GM12865 (cell line): ENCODE results near the gene KRTAP12-1.

Experiments
- DNase-seq: peaks from one replicate; pipeline ENCODE4 v3.0.0; 2010; ENCODE audit warnings: low read depth
- H3K4me3 ChIP-seq: 2 replicates; pipeline ENCODE4 v1.5.1; 2011; ENCODE audit warnings: mild to moderate bottlenecking, low read depth, low read length, control low read depth
- TF ChIP-seq, protein P1 (sequence below): IDR thresholded peaks from 2 replicates; pipeline ENCODE4 v1.5.1; 2011; ENCODE audit warnings: low read length, control low read depth, low read depth, inconsistent platforms; ENCODE audit not compliant: insufficient read depth; ENCODE audit errors: missing control alignments

Gene KRTAP12-1

DNA sequence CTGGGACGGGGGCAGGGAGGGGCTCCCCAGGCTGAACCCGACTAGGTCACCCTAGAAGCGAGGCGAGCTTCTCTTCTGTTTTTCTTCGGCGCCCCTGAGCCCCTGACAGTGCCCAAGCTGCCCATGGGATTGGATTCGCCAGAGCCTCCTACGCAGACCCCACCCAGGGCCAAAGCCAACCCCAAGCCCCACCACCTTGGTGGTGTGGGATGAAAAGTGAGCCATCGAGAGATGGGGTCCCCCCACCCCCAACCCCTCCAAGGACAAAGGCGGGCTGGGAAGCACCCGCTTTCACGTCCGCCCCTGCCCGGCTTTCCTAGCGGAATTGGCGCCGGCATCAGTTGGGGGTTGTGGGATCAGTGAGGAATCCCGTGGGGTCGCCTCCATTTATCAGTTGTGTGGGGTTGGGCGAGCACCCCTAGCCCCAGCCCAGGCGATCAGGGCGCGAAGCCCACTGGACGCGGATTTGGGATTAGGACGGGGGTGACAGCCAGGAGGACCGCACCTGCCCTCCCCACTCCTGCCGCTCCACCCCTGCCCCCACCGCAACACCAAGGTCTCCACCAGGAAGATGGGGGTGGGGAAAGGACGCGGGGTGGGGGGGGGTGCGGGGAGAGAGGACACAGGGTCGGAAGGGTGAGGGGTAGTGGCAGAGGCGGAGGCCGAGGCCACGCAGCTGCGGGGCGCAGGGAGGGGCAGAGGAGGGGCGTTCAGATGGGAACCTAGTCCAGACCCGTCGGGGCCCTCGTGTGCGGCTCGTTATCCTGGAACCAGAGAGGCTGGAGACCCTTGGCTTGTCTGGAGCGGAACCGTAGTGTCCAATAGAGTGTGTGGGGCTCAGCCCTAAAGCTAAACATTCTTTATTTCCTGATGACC lies 25.0 kb upstream of the KRTAP12-1 start:
- H3K4me3 ChIP-seq = no peak overlapping the region
- TF ChIP-seq, protein P1, sequence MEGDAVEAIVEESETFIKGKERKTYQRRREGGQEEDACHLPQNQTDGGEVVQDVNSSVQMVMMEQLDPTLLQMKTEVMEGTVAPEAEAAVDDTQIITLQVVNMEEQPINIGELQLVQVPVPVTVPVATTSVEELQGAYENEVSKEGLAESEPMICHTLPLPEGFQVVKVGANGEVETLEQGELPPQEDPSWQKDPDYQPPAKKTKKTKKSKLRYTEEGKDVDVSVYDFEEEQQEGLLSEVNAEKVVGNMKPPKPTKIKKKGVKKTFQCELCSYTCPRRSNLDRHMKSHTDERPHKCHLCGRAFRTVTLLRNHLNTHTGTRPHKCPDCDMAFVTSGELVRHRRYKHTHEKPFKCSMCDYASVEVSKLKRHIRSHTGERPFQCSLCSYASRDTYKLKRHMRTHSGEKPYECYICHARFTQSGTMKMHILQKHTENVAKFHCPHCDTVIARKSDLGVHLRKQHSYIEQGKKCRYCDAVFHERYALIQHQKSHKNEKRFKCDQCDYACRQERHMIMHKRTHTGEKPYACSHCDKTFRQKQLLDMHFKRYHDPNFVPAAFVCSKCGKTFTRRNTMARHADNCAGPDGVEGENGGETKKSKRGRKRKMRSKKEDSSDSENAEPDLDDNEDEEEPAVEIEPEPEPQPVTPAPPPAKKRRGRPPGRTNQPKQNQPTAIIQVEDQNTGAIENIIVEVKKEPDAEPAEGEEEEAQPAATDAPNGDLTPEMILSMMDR = no peak
- DNase-seq = no peak

DNA sequence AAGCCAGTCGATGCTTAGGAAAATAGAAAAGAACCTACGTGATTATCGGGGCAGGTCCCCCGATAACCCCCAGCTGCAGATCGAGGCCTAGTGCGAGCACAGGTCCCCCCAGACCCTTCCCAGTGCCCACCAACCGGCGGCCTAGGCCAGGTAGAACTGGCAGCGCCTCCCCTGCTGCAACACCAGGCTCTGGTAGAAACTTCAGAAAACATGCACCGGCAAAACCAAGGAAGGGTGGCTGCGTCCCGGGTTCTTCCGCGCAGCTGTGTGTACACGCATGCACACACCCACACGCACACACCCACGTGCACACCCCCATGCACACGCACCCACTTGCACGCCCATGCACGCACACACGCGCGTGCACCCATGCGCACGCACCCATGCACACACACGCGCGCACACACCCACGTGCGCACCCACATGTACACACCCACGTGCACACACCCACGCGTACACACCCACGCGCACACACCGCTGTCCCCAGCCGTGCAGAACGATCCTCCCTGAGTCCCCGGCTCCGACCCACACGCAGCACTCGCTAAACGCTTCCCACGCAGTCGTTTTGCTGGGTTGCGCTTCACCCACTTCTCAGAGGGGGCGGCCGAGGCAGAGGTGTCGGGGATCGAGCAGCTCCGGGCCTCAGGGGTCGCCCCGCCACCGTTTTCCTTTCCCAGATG lies 24.2 kb upstream of the KRTAP12-1 start:
- H3K4me3 ChIP-seq = no peak overlapping the region
- TF ChIP-seq, protein P1 = no peak
- DNase-seq = no peak

DNA sequence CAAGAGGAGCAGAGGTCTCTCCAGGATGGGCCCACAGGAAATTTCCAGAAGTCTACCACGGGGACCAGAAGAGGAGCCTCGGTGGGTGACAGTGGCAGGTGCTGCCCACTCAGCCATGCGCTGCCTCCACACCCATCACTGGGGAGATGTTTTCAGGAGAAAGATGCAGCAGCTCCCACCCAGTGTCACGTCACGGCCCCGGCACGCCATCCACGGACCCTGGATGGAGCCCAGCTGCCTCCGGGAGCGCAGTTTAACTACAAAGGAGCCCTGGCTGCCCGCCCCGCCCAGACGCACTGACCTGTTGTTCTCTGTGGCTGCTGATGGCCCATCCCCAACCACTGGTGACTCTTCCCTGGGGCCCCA lies 22.7 kb upstream of the KRTAP12-1 start:
- TF ChIP-seq, protein P1 = no peak
- no peak overlapping the region for H3K4me3 ChIP-seq
- no peak for DNase-seq

DNA sequence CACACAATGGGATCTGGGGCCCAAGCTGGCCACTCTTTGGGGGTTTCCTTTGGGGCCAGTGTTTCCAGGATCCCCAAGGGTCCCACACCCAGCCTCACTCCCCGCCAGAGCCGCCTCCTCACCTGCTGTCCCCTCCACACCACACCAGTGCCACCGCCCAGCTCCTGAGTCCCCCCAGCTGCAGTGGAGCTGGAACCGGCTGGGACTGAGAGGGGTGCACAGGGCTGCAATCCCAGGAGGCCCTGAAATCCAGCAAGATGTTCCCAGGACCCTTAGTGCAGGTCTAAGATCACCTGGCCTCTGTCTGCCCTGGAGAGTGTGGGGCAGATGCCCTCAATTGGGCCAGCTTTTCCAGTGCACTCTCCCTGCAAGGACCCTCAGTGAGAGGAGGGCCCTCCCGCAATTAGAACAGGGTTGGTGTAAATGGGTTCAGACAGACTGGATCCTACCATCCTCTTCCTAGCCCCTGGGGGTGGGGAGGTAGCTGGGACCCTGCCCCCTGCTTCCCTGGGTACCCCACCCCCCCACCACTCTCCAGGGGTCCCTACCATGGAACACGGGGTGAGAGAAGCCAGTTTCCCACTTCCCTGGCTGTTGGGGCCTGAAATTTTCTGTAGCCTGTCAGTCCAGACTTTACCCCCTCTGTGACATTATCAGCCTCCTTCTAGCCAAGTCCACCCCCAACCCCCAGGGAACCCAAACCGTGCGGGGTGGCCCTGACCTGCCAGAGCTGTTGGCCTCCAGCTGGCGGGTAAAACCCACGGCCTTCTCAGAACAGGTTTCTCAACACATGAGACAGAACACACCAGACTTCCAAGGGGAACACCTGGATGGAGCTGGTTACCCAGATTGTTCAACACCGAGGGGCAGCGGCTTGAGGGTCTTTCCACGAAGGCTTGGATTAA lies 22.0 kb upstream of the KRTAP12-1 start:
- H3K4me3 ChIP-seq = no peak overlapping the region
- no peak for DNase-seq
- TF ChIP-seq, protein P1 = no peak

DNA sequence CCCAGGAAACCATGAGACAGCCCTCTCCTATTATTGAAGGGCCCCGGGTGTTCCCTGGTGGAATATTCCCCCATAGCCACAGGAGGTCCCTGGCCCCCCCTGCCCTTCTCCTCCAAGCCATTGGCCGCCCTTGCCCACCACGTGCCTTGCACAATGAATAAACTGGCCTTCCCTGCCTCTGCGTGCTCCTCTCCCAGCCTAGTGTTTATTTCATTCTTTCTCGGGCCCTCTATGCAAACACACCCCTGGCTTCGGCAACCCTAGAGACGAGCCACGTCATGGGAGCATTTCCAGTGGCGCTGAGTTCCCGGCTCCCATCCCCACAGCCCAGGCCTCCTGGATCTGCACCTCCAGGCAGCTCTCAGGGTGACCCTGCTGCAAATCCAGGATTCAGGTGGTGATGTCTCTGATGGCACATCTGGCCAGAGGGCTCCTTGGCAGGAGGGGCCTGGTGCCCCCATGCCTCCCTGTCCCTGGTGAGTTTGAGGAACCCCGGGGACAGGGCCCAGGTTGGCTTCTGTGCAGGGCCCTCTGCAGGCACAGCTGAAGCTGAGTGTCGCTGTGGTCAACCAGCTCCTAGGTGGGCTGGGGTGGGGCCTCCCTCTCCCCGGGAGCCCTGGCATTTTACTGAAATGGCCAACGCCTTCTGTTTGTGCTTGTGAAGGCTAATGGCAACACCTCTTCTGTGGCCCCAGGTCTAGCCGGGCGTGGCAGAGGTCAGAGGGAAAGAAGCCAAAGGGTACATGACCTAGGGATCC lies 21.2 kb upstream of the KRTAP12-1 start:
- no peak for DNase-seq
- TF ChIP-seq, protein P1 = no peak
- no peak overlapping the region for H3K4me3 ChIP-seq
